Spleen (tissue), 11 donors: Measurements from ENCODE around the gene NR5A1. TPM values are rescaled to one million over a fixed set of nuclear protein-coding genes. Genes with fewer than 3 reads are reported as not detected.
A peak's percentile ranks its signal among the peaks of the same experiment; 100 is the strongest.

Experiments used
- DNase-seq: peaks from one replicate; pipeline ENCODE4 v3.0.0-alpha.2; 2020
- H3K27ac ChIP-seq, 8 donors: fragments of 200-600 bp; sonication (generic) in 7 of 8; 1 replicate in 4 of 8; 2 replicates in 4 of 8; pipeline versions ENCODE4 v1.5.0 to v1.8.0; 2016 to 2021; ENCODE audit warnings: inconsistent platforms in 4 of 8, mild to moderate bottlenecking in 4 of 8, moderate library complexity in 1 of 8
- H3K27me3 ChIP-seq, 7 donors: fragments of 200-600 bp; sonication (generic) in 6 of 7; replicated peaks in 1 of 7; 1 replicate in 4 of 7; 2 replicates in 3 of 7; pipeline versions ENCODE4 v1.5.0 to v1.8.0; 2016 to 2021; ENCODE audit warnings: inconsistent platforms in 3 of 7, mild to moderate bottlenecking in 1 of 7
- H3K36me3 ChIP-seq, 6 donors: fragments of 200-600 bp; sonication (generic) in 5 of 6; 1 replicate in 4 of 6; 2 replicates in 2 of 6; pipeline versions ENCODE4 v1.5.0 to v1.8.0; 2016 to 2021; ENCODE audit warnings: inconsistent platforms in 2 of 6
- H3K4me1 ChIP-seq, 6 donors: fragments of 200-600 bp; sonication (generic) in 5 of 6; 1 replicate in 3 of 6; 2 replicates in 3 of 6; pipeline versions ENCODE4 v1.5.0 to v1.8.0; 2016 to 2021; ENCODE audit warnings: inconsistent platforms in 3 of 6
- H3K4me3 ChIP-seq, 8 donors: fragments of 200-600 bp; sonication (generic) in 7 of 8; 1 replicate in 4 of 8; 2 replicates in 4 of 8; pipeline versions ENCODE4 v1.5.0 to v1.8.0; 2016 to 2021; ENCODE audit warnings: inconsistent platforms in 4 of 8, mild to moderate bottlenecking in 4 of 8, moderate library complexity in 2 of 8
- H3K9me3 ChIP-seq, 8 donors: fragments of 200-600 bp; sonication (generic) in 7 of 8; 1 replicate in 4 of 8; 2 replicates in 4 of 8; pipeline versions ENCODE4 v1.5.0 to v1.8.0; 2016 to 2021; ENCODE audit warnings: inconsistent platforms in 4 of 8
- CTCF ChIP-seq, 11 experiments: fragments of 200-600 bp in 7 of 11; fragments of 450-650 bp in 4 of 11; sonication (generic) in 4 of 11; IDR thresholded peaks in 8 of 11; conservative IDR thresholded peaks in 3 of 11; 1 replicate in 7 of 11; 2 replicates in 4 of 11; pipeline versions ENCODE4 v1.4.0 to v1.8.0; 2016 to 2021; ENCODE audit warnings: antibody characterized with exemption in 11 of 11, inconsistent platforms in 4 of 11, mild to moderate bottlenecking in 1 of 11
- POLR2A ChIP-seq, 3 donors: fragments of 450-650 bp; IDR thresholded peaks; one replicate each; pipeline ENCODE4 v1.5.1; 2017; ENCODE audit warnings: antibody characterized with exemption in 3 of 3, mild to moderate bottlenecking in 1 of 3
- POLR2AphosphoS5 ChIP-seq, 3 donors: sonication (generic); formaldehyde crosslinking; IDR thresholded peaks; one replicate each; pipeline ENCODE4 v1.5.1; 2017; ENCODE audit warnings: antibody characterized with exemption in 3 of 3
- WGBS, 5 donors: extraction: QIAGEN DNeasy Blood & Tissue Kit in 3 of 5; methylation state at CpG; one replicate each; pipeline versions ENCODE4 v1.1.5 to v1.1.7; 2013 to 2018; 5-methylcytosine and 5-hydroxymethylcytosine counted together
- intact Hi-C: fragments of 100-400 bp; cut with DNase I; formaldehyde crosslinking; loops from one replicate; pipeline ENCODE4 v1.15.0; 2023; ENCODE audit warnings: low total_unique reads
- polyA plus RNA-seq, 3 donors: library from polyadenylated mRNA; stranded (reverse); fragments of 200-250 nt; gene quantifications; one replicate each; pipeline ENCODE4 v1.2.1, GENCODE V29; 2013
- total RNA-seq, 7 donors: library from RNA; depleted of rRNA in 3 of 7; stranded (reverse); fragments of >200 nt in 3 of 7; fragmentation: NEBNext Ultra II Directional in 4 of 7; extraction: Animal tissue kit (Norgen Biotek cat#: 25700) in 4 of 7; gene quantifications; one replicate each; pipeline versions ENCODE4 v1.1.0 to v1.2.1, GENCODE V29; 2016 to 2021
- donor health status: healthy with polysubstance abuse.
- donor health status: DM: no; HTN: no; CAD: no; lungs with moderate emphysema.
- donor health status: DM: no; HTN: no; CAD: no.
- donor health status: Bipolar disorder and iron deficiency.
- donor health status: healthy.
- donor health status: DM: no; HTN: no; CAD: no.
- donor health status: DM: yes; HTN: yes; CAD: no.

The NR5A1 gene
- total and polyA plus RNA-seq, 10 donors = 46.5 to 378 (median 193) TPM

- peaks cover 0 to 64% (median 23%) of the 10 kb centered on the region in 6 donors for H3K4me1 ChIP-seq
- peaks cover 0 to 21% (median 0%) of the 10 kb centered on the region in 6 donors for H3K36me3 ChIP-seq
- whole genome bisulfite sequencing, 5 donors = 3 to 10% (median 4%) methylated on average over 47 to 76 of the region's 76 CpGs
- H3K27me3 ChIP-seq = peaks cover 0 to 87% (median 33%) of the 10 kb centered on the region in 7 donors
- peak overlapping the region; percentile 41 to 89 (median 80) for H3K27ac ChIP-seq
- peak overlapping the region; percentile 23 to 76 (median 46) for H3K4me3 ChIP-seq
- no peaks in the 10 kb centered on the region for H3K9me3 ChIP-seq
- peak; percentile 61 for DNase-seq
- TF ChIP-seq POLR2AphosphoS5 (IDR thresholded peaks at IDR 0.05) (no peak), CTCF (IDR thresholded peaks at IDR 0.05 in 8 of 11, conservative IDR thresholded peaks at IDR 0.05 in 3 of 11) (no peak), POLR2A (IDR thresholded peaks at IDR 0.05) (no peak)
- intact Hi-C loops = no loop called here
Measured at GRCh38 chr9:124503713-124504529, 3.3 kb downstream of the NR5A1 start.

- intact Hi-C loops = no loop called here
- no peaks in the 10 kb centered on the region for H3K9me3 ChIP-seq
- TF ChIP-seq POLR2A (IDR thresholded peaks at IDR 0.05) (no peak), CTCF (IDR thresholded peaks at IDR 0.05 in 8 of 11, conservative IDR thresholded peaks at IDR 0.05 in 3 of 11) (no peak), POLR2AphosphoS5 (IDR thresholded peaks at IDR 0.05) (peak in 2 of 3 donors; percentile 27 to 59)
- H3K4me1 ChIP-seq = peaks cover 0 to 71% (median 25%) of the 10 kb centered on the region in 6 donors
- WGBS, 5 donors = 15 to 49% (median 23%) methylated on average over 32 to 96 of the region's 96 CpGs
- H3K27me3 ChIP-seq = peaks cover 0 to 91% (median 33%) of the 10 kb centered on the region in 7 donors
- peak overlapping the region; percentile 16 to 76 (median 46) for H3K4me3 ChIP-seq
- peaks cover 0 to 21% (median 0%) of the 10 kb centered on the region in 6 donors for H3K36me3 ChIP-seq
- H3K27ac ChIP-seq = peak overlapping the region; percentile 38 to 89 (median 80)
- DNase-seq = peak; percentile 55
Measured at GRCh38 chr9:124502711-124503702, 4.2 kb downstream of the NR5A1 start.

- no peak for TF ChIP-seq POLR2A (IDR thresholded peaks at IDR 0.05)
- H3K4me1 ChIP-seq = peaks cover 0 to 77% (median 27%) of the 10 kb centered on the region in 6 donors
- intact Hi-C loops = no loop called here
- peak; percentile 56 for DNase-seq
- H3K4me3 ChIP-seq = peak overlapping the region in 7 of 8 donors; percentile 38 to 76 (median 46)
- 66 to 78% (median 69%) methylated on average over 9 to 11 of the region's 11 CpGs for WGBS, 5 donors
- no peaks in the 10 kb centered on the region for H3K9me3 ChIP-seq
- peaks cover 0 to 81% (median 33%) of the 10 kb centered on the region in 7 donors for H3K27me3 ChIP-seq
- peak overlapping the region in 6 of 8 donors; percentile 32 to 89 (median 83) for H3K27ac ChIP-seq
- peaks cover 0 to 21% (median 0%) of the 10 kb centered on the region in 6 donors for H3K36me3 ChIP-seq
Measured at GRCh38 chr9:124501771-124502320, 5.4 kb downstream of the NR5A1 start.
